HepG2 (cell line): Measurements from ENCODE around the gene SDC1.

ENCODE experiments used
- ARHGAP35 ChIP-seq: sonication (generic); formaldehyde crosslinking; IDR thresholded peaks from 2 replicates; pipeline ENCODE4 v1.9.0; 2022; ENCODE audit warnings: mild to moderate bottlenecking, inconsistent platforms, moderate library complexity, missing genetic modification reagents, borderline replicate concordance
- CTCF ChIP-seq: sonication (generic); formaldehyde crosslinking; IDR thresholded peaks from 2 replicates; pipeline ENCODE4 v1.5.0; 2020; ENCODE audit warnings: mild to moderate bottlenecking, missing genetic modification reagents, moderate library complexity
- FOXK1 ChIP-seq: sonication (generic); formaldehyde crosslinking; IDR thresholded peaks from 2 replicates; pipeline ENCODE4 v1.4.0; 2020; ENCODE audit warnings: low read depth, missing genetic modification reagents, borderline replicate concordance
- HNF4G ChIP-seq, 2 experiments: sonication (generic) in 1 of 2; formaldehyde crosslinking in 1 of 2; IDR thresholded peaks; 2 replicates each; pipeline versions ENCODE4 v1.4.0 to v1.6.1; 2011 to 2020; ENCODE audit warnings: borderline replicate concordance in 2 of 2, low read depth in 2 of 2, mild to moderate bottlenecking in 2 of 2, low read length in 1 of 2, missing genetic modification reagents in 1 of 2, moderate library complexity in 1 of 2
- JUN ChIP-seq: sonication (generic); formaldehyde crosslinking; IDR thresholded peaks from 2 replicates; pipeline ENCODE4 v1.4.0; 2020; ENCODE audit warnings: mild to moderate bottlenecking, missing genetic modification reagents
- KLF6 ChIP-seq: IDR thresholded peaks from 2 replicates; pipeline ENCODE4 v1.8.0; 2016; ENCODE audit warnings: missing biosample characterization, missing genetic modification reagents
- MYC ChIP-seq: sonication (generic); formaldehyde crosslinking; IDR thresholded peaks from 2 replicates; pipeline ENCODE4 v1.9.0; 2021; ENCODE audit warnings: missing genetic modification reagents, borderline replicate concordance
- PCBP2 ChIP-seq: fragments of 200-400 bp; formaldehyde crosslinking; optimal IDR thresholded peaks from 2 replicates; pipeline ENCODE3; 2018; ENCODE audit warnings: low read length, low read depth; ENCODE audit not compliant: poor library complexity, severe bottlenecking
- TCF7 ChIP-seq: sonication (generic); IDR thresholded peaks from 2 replicates; pipeline ENCODE4 v1.6.1; 2016; ENCODE audit warnings: antibody characterized with exemption, low read depth
- ZNF549 ChIP-seq: sonication (generic); formaldehyde crosslinking; IDR thresholded peaks from 2 replicates; pipeline ENCODE4 v1.5.0; 2020; ENCODE audit warnings: missing genetic modification reagents
- TF ChIP-seq, protein P1 (sequence below): sonication (generic); formaldehyde crosslinking; IDR thresholded peaks from 2 replicates; pipeline ENCODE4 v1.8.1; 2023; ENCODE audit warnings: mild to moderate bottlenecking, missing genetic modification reagents
- TF ChIP-seq, protein P2 (sequence below): sonication (generic); formaldehyde crosslinking; IDR thresholded peaks from 2 replicates; pipeline ENCODE4 v1.4.0; 2020; ENCODE audit warnings: missing genetic modification reagents, borderline replicate concordance
- TF ChIP-seq, protein P3 (sequence below), 2 experiments: IDR thresholded peaks; 2 replicates each; pipeline ENCODE4 v1.6.1; 2011 to 2012; ENCODE audit warnings: low read length in 2 of 2, borderline replicate concordance in 1 of 2, low read depth in 1 of 2, mild to moderate bottlenecking in 1 of 2, moderate library complexity in 1 of 2
- TF ChIP-seq, protein P4 (sequence below): sonication (generic); formaldehyde crosslinking; IDR thresholded peaks from 2 replicates; pipeline ENCODE4 v1.4.0; 2020; ENCODE audit warnings: missing genetic modification reagents

GRCh38 chr2:20159411-20160070, 65.4 kb downstream of the SDC1 start:
- TF ChIP-seq HNF4G (IDR thresholded peaks at IDR 0.05; ENCODE audit: borderline replicate concordance, low read depth, low read length) (no peak), HNF4G (CRISPR knock-in tag; IDR thresholded peaks at IDR 0.05; ENCODE audit: borderline replicate concordance, low read depth) (no peak), JUN (CRISPR knock-in tag) (no peak), FOXK1 (CRISPR knock-in tag) (no peak), ARHGAP35 (no peak), MYC (CRISPR knock-in tag) (no peak), KLF6 (CRISPR knock-in tag) (no peak), PCBP2 (no peak), ZNF549 (no peak), TCF7 (no peak), CTCF (CRISPR knock-in tag) (no peak)
- TF ChIP-seq, protein P1, sequence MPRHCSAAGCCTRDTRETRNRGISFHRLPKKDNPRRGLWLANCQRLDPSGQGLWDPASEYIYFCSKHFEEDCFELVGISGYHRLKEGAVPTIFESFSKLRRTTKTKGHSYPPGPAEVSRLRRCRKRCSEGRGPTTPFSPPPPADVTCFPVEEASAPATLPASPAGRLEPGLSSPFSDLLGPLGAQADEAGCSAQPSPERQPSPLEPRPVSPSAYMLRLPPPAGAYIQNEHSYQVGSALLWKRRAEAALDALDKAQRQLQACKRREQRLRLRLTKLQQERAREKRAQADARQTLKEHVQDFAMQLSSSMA (CRISPR knock-in tag): no peak
- TF ChIP-seq, protein P2, sequence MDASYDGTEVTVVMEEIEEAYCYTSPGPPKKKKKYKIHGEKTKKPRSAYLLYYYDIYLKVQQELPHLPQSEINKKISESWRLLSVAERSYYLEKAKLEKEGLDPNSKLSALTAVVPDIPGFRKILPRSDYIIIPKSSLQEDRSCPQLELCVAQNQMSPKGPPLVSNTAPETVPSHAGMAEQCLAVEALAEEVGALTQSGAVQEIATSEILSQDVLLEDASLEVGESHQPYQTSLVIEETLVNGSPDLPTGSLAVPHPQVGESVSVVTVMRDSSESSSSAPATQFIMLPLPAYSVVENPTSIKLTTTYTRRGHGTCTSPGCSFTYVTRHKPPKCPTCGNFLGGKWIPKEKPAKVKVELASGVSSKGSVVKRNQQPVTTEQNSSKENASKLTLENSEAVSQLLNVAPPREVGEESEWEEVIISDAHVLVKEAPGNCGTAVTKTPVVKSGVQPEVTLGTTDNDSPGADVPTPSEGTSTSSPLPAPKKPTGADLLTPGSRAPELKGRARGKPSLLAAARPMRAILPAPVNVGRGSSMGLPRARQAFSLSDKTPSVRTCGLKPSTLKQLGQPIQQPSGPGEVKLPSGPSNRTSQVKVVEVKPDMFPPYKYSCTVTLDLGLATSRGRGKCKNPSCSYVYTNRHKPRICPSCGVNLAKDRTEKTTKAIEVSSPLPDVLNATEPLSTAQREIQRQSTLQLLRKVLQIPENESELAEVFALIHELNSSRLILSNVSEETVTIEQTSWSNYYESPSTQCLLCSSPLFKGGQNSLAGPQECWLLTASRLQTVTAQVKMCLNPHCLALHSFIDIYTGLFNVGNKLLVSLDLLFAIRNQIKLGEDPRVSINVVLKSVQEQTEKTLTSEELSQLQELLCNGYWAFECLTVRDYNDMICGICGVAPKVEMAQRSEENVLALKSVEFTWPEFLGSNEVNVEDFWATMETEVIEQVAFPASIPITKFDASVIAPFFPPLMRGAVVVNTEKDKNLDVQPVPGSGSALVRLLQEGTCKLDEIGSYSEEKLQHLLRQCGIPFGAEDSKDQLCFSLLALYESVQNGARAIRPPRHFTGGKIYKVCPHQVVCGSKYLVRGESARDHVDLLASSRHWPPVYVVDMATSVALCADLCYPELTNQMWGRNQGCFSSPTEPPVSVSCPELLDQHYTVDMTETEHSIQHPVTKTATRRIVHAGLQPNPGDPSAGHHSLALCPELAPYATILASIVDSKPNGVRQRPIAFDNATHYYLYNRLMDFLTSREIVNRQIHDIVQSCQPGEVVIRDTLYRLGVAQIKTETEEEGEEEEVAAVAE (CRISPR knock-in tag): no peak
- TF ChIP-seq, protein P3, sequence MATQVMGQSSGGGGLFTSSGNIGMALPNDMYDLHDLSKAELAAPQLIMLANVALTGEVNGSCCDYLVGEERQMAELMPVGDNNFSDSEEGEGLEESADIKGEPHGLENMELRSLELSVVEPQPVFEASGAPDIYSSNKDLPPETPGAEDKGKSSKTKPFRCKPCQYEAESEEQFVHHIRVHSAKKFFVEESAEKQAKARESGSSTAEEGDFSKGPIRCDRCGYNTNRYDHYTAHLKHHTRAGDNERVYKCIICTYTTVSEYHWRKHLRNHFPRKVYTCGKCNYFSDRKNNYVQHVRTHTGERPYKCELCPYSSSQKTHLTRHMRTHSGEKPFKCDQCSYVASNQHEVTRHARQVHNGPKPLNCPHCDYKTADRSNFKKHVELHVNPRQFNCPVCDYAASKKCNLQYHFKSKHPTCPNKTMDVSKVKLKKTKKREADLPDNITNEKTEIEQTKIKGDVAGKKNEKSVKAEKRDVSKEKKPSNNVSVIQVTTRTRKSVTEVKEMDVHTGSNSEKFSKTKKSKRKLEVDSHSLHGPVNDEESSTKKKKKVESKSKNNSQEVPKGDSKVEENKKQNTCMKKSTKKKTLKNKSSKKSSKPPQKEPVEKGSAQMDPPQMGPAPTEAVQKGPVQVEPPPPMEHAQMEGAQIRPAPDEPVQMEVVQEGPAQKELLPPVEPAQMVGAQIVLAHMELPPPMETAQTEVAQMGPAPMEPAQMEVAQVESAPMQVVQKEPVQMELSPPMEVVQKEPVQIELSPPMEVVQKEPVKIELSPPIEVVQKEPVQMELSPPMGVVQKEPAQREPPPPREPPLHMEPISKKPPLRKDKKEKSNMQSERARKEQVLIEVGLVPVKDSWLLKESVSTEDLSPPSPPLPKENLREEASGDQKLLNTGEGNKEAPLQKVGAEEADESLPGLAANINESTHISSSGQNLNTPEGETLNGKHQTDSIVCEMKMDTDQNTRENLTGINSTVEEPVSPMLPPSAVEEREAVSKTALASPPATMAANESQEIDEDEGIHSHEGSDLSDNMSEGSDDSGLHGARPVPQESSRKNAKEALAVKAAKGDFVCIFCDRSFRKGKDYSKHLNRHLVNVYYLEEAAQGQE (IDR thresholded peaks at IDR 0.05; ENCODE audit: borderline replicate concordance in 1 of 2, low read depth in 1 of 2, low read length in 2 of 2): no peak
- TF ChIP-seq, protein P4, sequence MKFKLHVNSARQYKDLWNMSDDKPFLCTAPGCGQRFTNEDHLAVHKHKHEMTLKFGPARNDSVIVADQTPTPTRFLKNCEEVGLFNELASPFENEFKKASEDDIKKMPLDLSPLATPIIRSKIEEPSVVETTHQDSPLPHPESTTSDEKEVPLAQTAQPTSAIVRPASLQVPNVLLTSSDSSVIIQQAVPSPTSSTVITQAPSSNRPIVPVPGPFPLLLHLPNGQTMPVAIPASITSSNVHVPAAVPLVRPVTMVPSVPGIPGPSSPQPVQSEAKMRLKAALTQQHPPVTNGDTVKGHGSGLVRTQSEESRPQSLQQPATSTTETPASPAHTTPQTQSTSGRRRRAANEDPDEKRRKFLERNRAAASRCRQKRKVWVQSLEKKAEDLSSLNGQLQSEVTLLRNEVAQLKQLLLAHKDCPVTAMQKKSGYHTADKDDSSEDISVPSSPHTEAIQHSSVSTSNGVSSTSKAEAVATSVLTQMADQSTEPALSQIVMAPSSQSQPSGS (CRISPR knock-in tag): no peak
